ENCODE measurements around the gene SLC41A3.
"Not testable (repeated sequence)": the region's sequence is repeated elsewhere in the genome, so short reads cannot be mapped to it uniquely, and the experiment has no call there.

The SLC41A3 gene

DNA sequence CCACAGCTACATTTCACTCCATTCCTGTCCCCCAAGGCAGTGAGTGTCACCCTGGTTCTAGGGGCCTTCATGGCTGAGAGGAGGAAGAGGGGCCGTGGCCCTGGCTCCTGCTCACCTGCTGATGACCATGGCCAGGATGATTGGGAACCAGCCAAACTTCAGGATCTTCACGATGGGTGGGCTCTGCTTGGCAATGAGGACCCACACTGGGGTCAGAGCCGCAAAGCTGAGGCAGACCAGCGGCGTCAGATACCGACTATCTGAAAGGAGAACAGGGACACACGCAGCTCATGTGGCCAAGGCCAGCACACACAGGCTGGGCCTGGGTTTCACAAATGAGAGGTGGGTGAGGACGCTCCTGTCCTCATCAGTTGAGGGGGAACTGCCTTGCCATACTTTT, 67.3 kb downstream of the SLC41A3 start:
- Histone ChIP-seq H3K9ac (no peak overlapping the region), H3K36me3 (peaks cover 48% of the 10 kb centered on the region; the same call in 1 of the 2 replicates), H3K9me3 (no peaks in the 10 kb centered on the region), H3K4me1 (no peaks in the 10 kb centered on the region), H3K4me3 (no peak overlapping the region), H3K27me3 (no peaks in the 10 kb centered on the region), H4K20me1 (no peaks in the 10 kb centered on the region), H3K27ac (no peak overlapping the region), H3K4me2 (no peak overlapping the region)
- TF ChIP-seq Cebpa-rat (IDR thresholded peaks at IDR 0.05): no peak

- H3K9ac ChIP-seq: no peak overlapping the region
- H3K4me1 ChIP-seq: no peaks in the 10 kb centered on the region
- H3K27me3 ChIP-seq: no peaks in the 10 kb centered on the region
- no peak for TF ChIP-seq Cebpa-rat (IDR thresholded peaks at IDR 0.05)
- peaks cover 55% of the 10 kb centered on the region for H3K36me3 ChIP-seq
- H3K4me3 ChIP-seq: no peak overlapping the region
- H4K20me1 ChIP-seq: no peaks in the 10 kb centered on the region
- H3K9me3 ChIP-seq: no peaks in the 10 kb centered on the region
- H3K4me2 ChIP-seq: no peak overlapping the region
- no peak overlapping the region for H3K27ac ChIP-seq
Observed at GRCh38 chr3:126015075-126015474, 68.8 kb downstream of the SLC41A3 start.

- Histone ChIP-seq H3K36me3 (peaks cover 55% of the 10 kb centered on the region), H3K27me3 (no peaks in the 10 kb centered on the region), H3K4me1 (no peaks in the 10 kb centered on the region), H3K27ac (no peak overlapping the region), H3K4me3 (no peak overlapping the region), H4K20me1 (no peaks in the 10 kb centered on the region), H3K9ac (no peak overlapping the region), H3K4me2 (no peak overlapping the region), H3K9me3 (no peaks in the 10 kb centered on the region)
- no peak for TF ChIP-seq Cebpa-rat (IDR thresholded peaks at IDR 0.05)
Observed at GRCh38 chr3:126014252-126014651, 69.7 kb downstream of the SLC41A3 start.

GRCh38 chr3:126013751-126014156, 70.2 kb downstream of the SLC41A3 start:
- no peak overlapping the region for H3K4me2 ChIP-seq
- no peaks in the 10 kb centered on the region for H3K4me1 ChIP-seq
- H3K9ac ChIP-seq: no peak overlapping the region
- no peak overlapping the region for H3K27ac ChIP-seq
- H3K4me3 ChIP-seq: no peak overlapping the region
- peaks cover 55% of the 10 kb centered on the region for H3K36me3 ChIP-seq
- H3K27me3 ChIP-seq: no peaks in the 10 kb centered on the region
- H3K9me3 ChIP-seq: no peaks in the 10 kb centered on the region
- TF ChIP-seq Cebpa-rat (IDR thresholded peaks at IDR 0.05): no peak
- no peaks in the 10 kb centered on the region for H4K20me1 ChIP-seq

- Histone ChIP-seq H3K4me3 (no peak overlapping the region), H4K20me1 (no peaks in the 10 kb centered on the region), H3K27ac (no peak overlapping the region), H3K36me3 (peaks cover 68% of the 10 kb centered on the region), H3K4me2 (no peak overlapping the region), H3K4me1 (no peaks in the 10 kb centered on the region), H3K9me3 (no peaks in the 10 kb centered on the region), H3K27me3 (no peaks in the 10 kb centered on the region), H3K9ac (no peak overlapping the region)
- TF ChIP-seq Cebpa-rat (IDR thresholded peaks at IDR 0.05): no peak
Observed at GRCh38 chr3:126009181-126009580, 74.7 kb downstream of the SLC41A3 start.

DNA sequence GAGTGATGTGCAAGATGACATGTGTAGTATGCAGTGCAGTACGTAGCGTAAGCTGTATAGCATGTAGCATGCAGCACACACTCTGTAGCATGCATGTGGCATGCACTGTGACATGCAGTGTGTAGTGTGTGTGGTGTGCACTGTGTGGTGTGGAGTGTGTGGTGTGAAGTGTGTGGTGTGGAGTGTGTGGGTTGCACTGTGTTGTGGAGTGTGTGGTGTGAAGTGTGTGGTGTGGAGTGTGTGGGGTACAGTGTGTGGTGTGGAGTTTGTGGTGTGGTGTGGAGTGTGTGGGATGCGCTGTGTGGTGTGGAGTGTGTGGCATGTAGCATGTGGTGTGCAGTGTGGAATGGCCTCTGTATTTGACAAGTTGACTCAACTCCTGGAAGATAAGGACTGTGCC, 75.7 kb downstream of the SLC41A3 start:
- peaks cover 60% of the 10 kb centered on the region for H3K36me3 ChIP-seq
- H3K4me1 ChIP-seq: no peaks in the 10 kb centered on the region
- H3K9me3 ChIP-seq: no peaks in the 10 kb centered on the region
- H3K27me3 ChIP-seq: no peaks in the 10 kb centered on the region
- H3K9ac ChIP-seq: no peak overlapping the region
- no peak for TF ChIP-seq Cebpa-rat (IDR thresholded peaks at IDR 0.05)
- H3K4me3 ChIP-seq: no peak overlapping the region
- H3K4me2 ChIP-seq: no peak overlapping the region
- no peaks in the 10 kb centered on the region for H4K20me1 ChIP-seq
- H3K27ac ChIP-seq: no peak overlapping the region

GRCh38 chr3:126005951-126006350, 78.0 kb downstream of the SLC41A3 start:
- H3K4me2 ChIP-seq: no peak overlapping the region
- no peaks in the 10 kb centered on the region for H3K9me3 ChIP-seq
- no peaks in the 10 kb centered on the region for H3K27me3 ChIP-seq
- H3K4me3 ChIP-seq: no peak overlapping the region
- no peaks in the 10 kb centered on the region for H3K4me1 ChIP-seq
- H3K36me3 ChIP-seq: peaks cover 50% of the 10 kb centered on the region
- TF ChIP-seq Cebpa-rat (IDR thresholded peaks at IDR 0.05): no peak
- H3K9ac ChIP-seq: no peak overlapping the region
- H4K20me1 ChIP-seq: no peaks in the 10 kb centered on the region
- no peak overlapping the region for H3K27ac ChIP-seq

DNA sequence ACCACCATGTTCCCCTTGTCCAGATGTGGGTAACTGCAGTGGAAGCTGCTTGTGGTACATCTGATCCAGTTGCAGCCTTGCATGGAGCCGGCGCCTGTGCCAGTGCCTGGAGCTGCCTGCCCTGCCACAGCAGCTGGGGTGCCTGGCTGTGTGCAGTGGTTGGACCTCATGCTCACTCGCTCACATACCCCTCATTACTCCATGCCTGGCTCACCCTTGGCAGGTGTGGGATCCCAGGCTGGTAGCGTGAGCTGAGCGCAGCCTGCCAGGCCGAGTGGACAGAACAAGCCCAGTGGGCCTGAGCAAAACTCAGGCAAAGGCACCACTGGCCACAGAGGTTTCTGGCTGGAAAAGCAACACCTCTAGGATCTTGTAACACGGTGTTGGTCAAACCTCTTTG, 79.2 kb downstream of the SLC41A3 start:
- H3K4me2 ChIP-seq: no peak overlapping the region
- H3K9ac ChIP-seq: no peak overlapping the region
- H3K9me3 ChIP-seq: no peaks in the 10 kb centered on the region
- no peak overlapping the region for H3K27ac ChIP-seq
- TF ChIP-seq Cebpa-rat (IDR thresholded peaks at IDR 0.05): no peak
- no peak overlapping the region for H3K4me3 ChIP-seq
- H4K20me1 ChIP-seq: no peaks in the 10 kb centered on the region
- H3K36me3 ChIP-seq: peaks cover 43% of the 10 kb centered on the region
- H3K4me1 ChIP-seq: no peaks in the 10 kb centered on the region
- H3K27me3 ChIP-seq: no peaks in the 10 kb centered on the region

GRCh38 chr3:126004217-126004616, 79.7 kb downstream of the SLC41A3 start:
- no peaks in the 10 kb centered on the region for H3K4me1 ChIP-seq
- no peak overlapping the region for H3K9ac ChIP-seq
- no peak overlapping the region for H3K4me2 ChIP-seq
- no peaks in the 10 kb centered on the region for H4K20me1 ChIP-seq
- no peak overlapping the region for H3K4me3 ChIP-seq
- no peaks in the 10 kb centered on the region for H3K27me3 ChIP-seq
- peaks cover 43% of the 10 kb centered on the region for H3K36me3 ChIP-seq
- no peaks in the 10 kb centered on the region for H3K9me3 ChIP-seq
- TF ChIP-seq Cebpa-rat (IDR thresholded peaks at IDR 0.05): no peak
- no peak overlapping the region for H3K27ac ChIP-seq

GRCh38 chr3:126003447-126004190, 80.3 kb downstream of the SLC41A3 start:
- Histone ChIP-seq H3K27me3 (no peaks in the 10 kb centered on the region), H3K4me3 (no peak overlapping the region), H3K36me3 (peaks cover 43% of the 10 kb centered on the region), H3K4me2 (no peak overlapping the region), H4K20me1 (no peaks in the 10 kb centered on the region), H3K9ac (no peak overlapping the region), H3K9me3 (peaks cover 3% of the 10 kb centered on the region; the same call in 1 of the 2 replicates), H3K4me1 (no peaks in the 10 kb centered on the region), H3K27ac (no peak overlapping the region)
- no peak for TF ChIP-seq Cebpa-rat (IDR thresholded peaks at IDR 0.05)

DNA sequence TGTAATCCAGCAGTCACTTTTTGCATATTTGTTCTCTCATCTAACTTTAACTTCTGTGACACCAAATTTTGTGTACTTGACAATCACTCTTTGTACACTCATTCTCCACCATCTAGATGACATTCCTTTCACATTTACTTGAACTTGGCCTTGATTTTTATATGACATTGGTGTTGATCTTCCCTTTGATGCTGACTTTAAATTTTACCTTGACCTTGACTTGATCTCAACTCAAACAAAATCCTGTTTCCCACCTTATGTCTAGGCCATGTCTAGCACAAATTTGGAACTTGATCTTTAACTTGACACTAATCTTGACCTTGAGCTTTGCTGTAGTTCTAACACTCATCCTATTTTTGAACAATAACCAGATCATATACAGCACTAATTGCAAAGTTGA, 81.7 kb downstream of the SLC41A3 start:
- Histone ChIP-seq H3K4me2 (no peak overlapping the region), H4K20me1 (no peaks in the 10 kb centered on the region), H3K9ac (no peak overlapping the region), H3K9me3 (peaks cover 5% of the 10 kb centered on the region), H3K36me3 (peaks cover 29% of the 10 kb centered on the region), H3K4me1 (no peaks in the 10 kb centered on the region), H3K27ac (no peak overlapping the region), H3K4me3 (no peak overlapping the region), H3K27me3 (no peaks in the 10 kb centered on the region)
- no peak for TF ChIP-seq Cebpa-rat (IDR thresholded peaks at IDR 0.05)

- not testable (repeated sequence) for H3K27ac ChIP-seq, H3K27me3 ChIP-seq, H3K4me3 ChIP-seq, H3K9ac ChIP-seq, H3K4me1 ChIP-seq, H3K36me3 ChIP-seq, H3K4me2 ChIP-seq, H4K20me1 ChIP-seq
- H3K9me3 ChIP-seq: peaks cover 13% of the 10 kb centered on the region
Observed at GRCh38 chr3:125996751-125997150, 87.2 kb downstream of the SLC41A3 start.

Data from BLaER1 (cell line).